HG03439 (cell line): ENCODE measurements around the gene RNF38.
"Not testable (repeated sequence)": the region's sequence is repeated elsewhere in the genome, so short reads cannot be mapped to it uniquely, and the experiment has no call there.

ENCODE experiments used
- ATAC-seq: cut with Tn5 transposase; IDR thresholded peaks from one replicate; pipeline ENCODE4 v1.9.1; 2021; ENCODE audit warnings: mild to moderate bottlenecking, moderate library complexity; ENCODE audit not compliant: unreplicated experiment

The RNF38 gene

DNA sequence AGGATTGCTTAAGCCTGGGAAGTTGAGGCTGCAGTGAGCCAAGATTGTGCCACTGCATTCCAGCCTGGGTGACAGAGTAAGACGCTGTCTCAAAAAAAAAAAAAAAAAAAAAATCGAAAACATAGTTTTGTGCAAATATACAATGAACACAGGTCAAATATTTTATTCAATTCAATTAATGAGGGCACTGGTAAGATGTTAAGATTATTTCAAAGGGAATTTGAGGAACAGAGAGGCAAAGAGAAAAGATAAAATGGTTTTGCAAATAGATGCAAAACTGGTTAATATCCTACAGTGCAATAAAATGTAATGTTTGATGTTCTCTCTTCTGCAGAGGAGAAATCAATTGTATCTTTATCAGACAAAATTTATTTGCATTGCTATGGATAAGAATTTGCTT, 102.3 kb downstream of the RNF38 start:
- ATAC-seq = no peak

DNA sequence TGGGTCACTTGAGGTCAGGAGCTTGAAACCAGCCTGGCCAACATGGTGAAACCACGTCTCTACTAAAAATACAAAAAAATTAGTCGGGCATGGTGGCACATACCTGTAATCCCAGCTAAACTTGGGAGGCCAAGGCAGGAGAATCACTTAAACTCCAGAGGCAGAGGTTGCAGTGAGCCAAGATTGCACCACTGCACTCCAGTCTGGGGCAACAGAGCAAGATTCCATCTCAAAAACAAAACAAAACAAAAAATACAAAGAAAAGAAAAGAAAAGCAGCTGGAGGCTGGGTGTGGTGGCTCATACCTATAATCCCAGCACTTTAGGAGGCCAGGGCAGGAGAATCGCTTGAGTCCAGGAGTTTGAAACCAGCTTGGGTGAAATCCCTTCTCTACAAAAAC, 105.1 kb downstream of the RNF38 start:
- ATAC-seq = not testable (repeated sequence)

DNA sequence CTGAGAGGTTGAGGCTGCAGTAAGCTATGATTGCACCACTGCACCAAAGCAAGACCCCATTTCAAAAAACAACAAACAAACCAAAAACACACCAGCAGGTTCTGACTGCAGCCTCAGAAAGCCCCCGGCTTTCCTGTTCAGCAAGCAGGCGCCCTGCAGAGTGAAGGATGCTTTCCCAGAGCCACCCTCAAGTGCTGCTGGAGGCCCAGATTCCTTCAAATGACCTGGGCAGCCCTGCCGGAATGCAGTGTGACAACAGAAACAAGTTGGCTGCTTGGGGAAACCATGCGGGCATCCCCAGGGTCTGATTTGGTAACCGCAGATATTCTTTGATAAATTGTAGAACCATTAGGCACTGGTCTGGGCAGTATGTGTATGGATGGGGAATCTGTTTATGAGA, 106.2 kb downstream of the RNF38 start:
- ATAC-seq = no peak

- ATAC-seq = no peak
These were observed 106.9 kb downstream of the RNF38 start for GRCh38 chr9:36293171-36293570.

GRCh38 chr9:36292641-36293040, 107.4 kb downstream of the RNF38 start:
- ATAC-seq = no peak

- no peak for ATAC-seq
These were observed 109.1 kb downstream of the RNF38 start for GRCh38 chr9:36290996-36291395.

- no peak for ATAC-seq
These were observed 110.1 kb downstream of the RNF38 start for GRCh38 chr9:36289836-36290435.

DNA sequence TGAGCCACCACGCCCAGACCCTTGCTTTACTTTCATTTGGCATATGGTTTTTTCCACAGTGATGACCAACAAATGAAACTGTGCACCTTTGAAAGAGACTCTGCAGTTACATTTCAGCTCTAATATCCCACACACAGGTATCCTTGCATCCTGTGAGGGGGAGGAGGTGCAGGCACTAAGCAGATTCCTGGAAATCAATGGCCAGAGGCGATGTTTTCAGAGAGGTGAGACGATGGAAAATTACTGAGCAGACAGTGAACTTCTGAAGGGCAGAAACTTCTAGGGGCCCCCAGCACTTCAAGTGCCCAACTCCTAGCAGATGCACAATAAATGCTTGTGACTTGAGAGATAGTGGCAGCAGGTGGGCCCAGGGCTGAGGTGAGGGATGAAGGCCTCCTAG, 112.0 kb downstream of the RNF38 start:
- no peak for ATAC-seq
